ENCODE measurements around the gene EEF1AKMT2.

EEF1AKMT2 gene

GRCh38 chr10:124713679-124714255, 77.9 kb downstream of the EEF1AKMT2 start:
- no peaks in the 10 kb centered on the region for H3K27me3 Mint-ChIP-seq
- no peak for DNase-seq
- ATAC-seq (replicated peaks) = no peak
- H3K4me1 Mint-ChIP-seq = peaks cover 70 to 88% of the 10 kb centered on the region in 2 donors
- H3K9me3 Mint-ChIP-seq = no peaks in the 10 kb centered on the region
- no peak overlapping the region for H3K4me3 Mint-ChIP-seq
- peak overlapping the region; percentile 27 for H3K27ac Mint-ChIP-seq
- peaks cover 4 to 21% of the 10 kb centered on the region in 2 donors for H3K36me3 Mint-ChIP-seq

GRCh38 chr10:124712704-124713407, 78.8 kb downstream of the EEF1AKMT2 start:
- ATAC-seq (replicated peaks) = no peak
- no peak overlapping the region for H3K4me3 Mint-ChIP-seq
- peaks cover 74 to 88% of the 10 kb centered on the region in 2 donors for H3K4me1 Mint-ChIP-seq
- no peak for DNase-seq
- no peaks in the 10 kb centered on the region for H3K27me3 Mint-ChIP-seq
- peak overlapping the region; percentile 80 for H3K27ac Mint-ChIP-seq
- H3K36me3 Mint-ChIP-seq = peaks cover 4 to 21% of the 10 kb centered on the region in 2 donors
- H3K9me3 Mint-ChIP-seq = no peaks in the 10 kb centered on the region

GRCh38 chr10:124711145-124711544, 80.5 kb downstream of the EEF1AKMT2 start:
- Mint-ChIP-seq H3K4me1 (peaks cover 67 to 88% of the 10 kb centered on the region in 2 donors), H3K27ac (peak overlapping the region; percentile 92), H3K4me3 (no peak overlapping the region), H3K9me3 (no peaks in the 10 kb centered on the region), H3K36me3 (peaks cover 8 to 18% of the 10 kb centered on the region in 2 donors), H3K27me3 (no peaks in the 10 kb centered on the region)
- DNase-seq = no peak
- no peak for ATAC-seq (replicated peaks)

- H3K36me3 Mint-ChIP-seq = peaks cover 10 to 23% of the 10 kb centered on the region in 2 donors
- no peak for DNase-seq
- no peaks in the 10 kb centered on the region for H3K27me3 Mint-ChIP-seq
- peak; percentile 58 to 63 for ATAC-seq (replicated peaks)
- H3K27ac Mint-ChIP-seq = peak overlapping the region; percentile 92
- peaks cover 68 to 88% of the 10 kb centered on the region in 2 donors for H3K4me1 Mint-ChIP-seq
- no peaks in the 10 kb centered on the region for H3K9me3 Mint-ChIP-seq
- H3K4me3 Mint-ChIP-seq = peak overlapping the region in 1 of 2 donors; percentile 39
Measured at GRCh38 chr10:124710266-124710881, 81.3 kb downstream of the EEF1AKMT2 start.

GRCh38 chr10:124709861-124710260, 81.8 kb downstream of the EEF1AKMT2 start:
- ATAC-seq (replicated peaks) (no peak), DNase-seq (no peak)
- Mint-ChIP-seq H3K4me1 (peaks cover 67 to 88% of the 10 kb centered on the region in 2 donors), H3K27me3 (no peaks in the 10 kb centered on the region), H3K36me3 (peaks cover 10 to 27% of the 10 kb centered on the region in 2 donors), H3K27ac (peak overlapping the region; percentile 92), H3K4me3 (no peak overlapping the region), H3K9me3 (no peaks in the 10 kb centered on the region)

GRCh38 chr10:124708922-124709520, 82.7 kb downstream of the EEF1AKMT2 start:
- no peak for DNase-seq
- no peaks in the 10 kb centered on the region for H3K27me3 Mint-ChIP-seq
- no peak for ATAC-seq (replicated peaks)
- H3K27ac Mint-ChIP-seq = peak overlapping the region; percentile 80
- peaks cover 12 to 35% of the 10 kb centered on the region in 2 donors for H3K36me3 Mint-ChIP-seq
- H3K4me1 Mint-ChIP-seq = peaks cover 74 to 90% of the 10 kb centered on the region in 2 donors
- H3K4me3 Mint-ChIP-seq = no peak overlapping the region
- H3K9me3 Mint-ChIP-seq = no peaks in the 10 kb centered on the region

- ATAC-seq (replicated peaks) (no peak), DNase-seq (no peak)
- Mint-ChIP-seq H3K4me1 (peaks cover 76 to 90% of the 10 kb centered on the region in 2 donors), H3K36me3 (peaks cover 15 to 42% of the 10 kb centered on the region in 2 donors), H3K9me3 (no peaks in the 10 kb centered on the region), H3K4me3 (no peak overlapping the region), H3K27ac (peak overlapping the region; percentile 92), H3K27me3 (no peaks in the 10 kb centered on the region)
Measured at GRCh38 chr10:124708246-124708779, 83.4 kb downstream of the EEF1AKMT2 start.
